ENCODE results near the gene DPEP3.
"Not testable (repeated sequence)": the region's sequence is repeated elsewhere in the genome, so short reads cannot be mapped to it uniquely, and the experiment has no call there.

Gene DPEP3

DNA sequence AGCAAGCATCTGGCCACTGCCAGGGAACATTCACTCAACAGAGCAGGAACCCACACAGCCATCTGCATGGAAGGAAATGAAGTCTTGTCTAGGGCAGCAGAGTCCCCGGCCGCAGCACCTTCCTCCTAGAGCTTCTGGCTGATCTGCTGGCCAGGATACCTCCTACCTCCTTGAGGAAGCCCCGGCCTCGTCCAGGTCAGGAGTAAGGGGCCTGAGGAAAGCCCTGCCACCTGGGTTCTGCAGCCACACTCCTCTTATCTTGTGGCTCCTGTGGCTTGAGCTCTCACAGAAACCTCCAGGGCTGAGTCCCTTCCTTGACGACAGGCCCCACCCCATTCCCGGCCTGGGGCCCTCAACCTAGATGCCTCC, 13.7 kb upstream of the DPEP3 start:
- not testable (repeated sequence) for DNase-seq (ENCODE audit: low spot score)

DNA sequence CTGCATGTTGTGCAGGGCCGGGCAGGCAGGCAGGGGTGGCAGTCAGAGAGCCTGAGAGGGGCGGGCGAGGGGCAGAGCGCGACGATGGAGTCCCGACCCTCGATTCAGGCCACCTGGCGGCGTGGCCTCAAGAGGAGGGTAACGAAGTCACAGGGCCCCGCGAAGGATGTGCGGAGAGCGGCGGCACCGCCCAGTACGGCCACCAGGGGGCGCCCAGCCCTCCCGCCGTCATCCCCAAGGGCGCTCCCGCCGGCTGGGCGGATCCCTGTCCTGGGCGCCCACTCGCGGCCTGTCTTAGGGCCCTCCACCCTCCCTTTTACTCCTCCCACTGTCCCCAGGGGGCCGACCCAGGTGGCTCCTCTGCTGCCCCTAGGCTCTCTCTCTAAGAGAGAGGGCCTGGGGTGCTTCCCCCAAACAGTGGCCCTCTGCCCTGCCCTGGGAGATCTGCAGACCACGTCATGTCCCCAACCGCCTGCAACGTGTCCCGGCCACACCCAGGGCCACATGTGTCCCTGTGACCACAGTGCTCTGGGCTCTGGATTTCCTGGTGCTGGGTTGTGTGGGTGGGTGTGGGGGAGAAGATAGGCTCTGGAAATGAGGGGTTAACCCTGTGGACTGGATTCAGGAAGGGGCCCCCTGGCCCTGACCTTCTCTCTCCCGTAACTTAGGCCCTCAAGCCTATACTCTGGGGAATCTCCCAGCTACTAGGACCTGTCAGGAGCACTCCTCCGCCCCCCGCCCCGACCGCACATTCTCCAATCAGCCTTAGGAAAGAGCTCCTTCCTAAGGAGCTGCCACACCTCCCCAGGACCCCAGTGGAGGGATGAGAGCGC, 13.1 kb upstream of the DPEP3 start:
- peak; percentile 85 for DNase-seq (ENCODE audit: low spot score)

DNA sequence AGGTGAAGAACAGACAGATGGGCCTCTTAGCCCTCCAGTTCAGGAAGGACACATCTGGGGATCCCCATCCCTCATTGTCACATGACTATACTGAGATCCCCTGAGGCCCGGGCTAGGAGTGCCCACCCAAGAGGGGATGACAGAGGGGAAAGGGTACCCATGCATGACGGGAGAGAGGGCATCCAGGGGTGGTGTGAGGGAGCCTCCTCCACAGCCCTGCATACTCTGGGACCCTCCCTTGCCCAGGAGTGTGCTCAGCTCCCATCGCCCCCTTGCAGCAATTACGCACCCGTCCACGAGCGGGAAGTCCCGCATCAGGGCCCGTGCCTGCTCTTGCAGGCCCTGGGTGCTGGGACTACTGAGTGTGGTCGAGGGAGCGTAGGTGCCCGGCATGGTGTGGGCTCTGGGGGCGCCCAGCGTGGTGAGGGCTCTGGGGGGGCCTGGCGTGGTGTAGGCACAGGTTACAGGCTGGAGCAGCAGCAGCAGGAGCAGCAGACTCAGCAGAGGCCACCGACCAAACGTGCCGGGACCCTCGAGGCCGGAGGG, 12.4 kb upstream of the DPEP3 start:
- no peak for DNase-seq (ENCODE audit: low spot score)

GRCh38 chr16:67990018-67990386, 9.7 kb upstream of the DPEP3 start:
- no peak for DNase-seq (ENCODE audit: low spot score)

DNA sequence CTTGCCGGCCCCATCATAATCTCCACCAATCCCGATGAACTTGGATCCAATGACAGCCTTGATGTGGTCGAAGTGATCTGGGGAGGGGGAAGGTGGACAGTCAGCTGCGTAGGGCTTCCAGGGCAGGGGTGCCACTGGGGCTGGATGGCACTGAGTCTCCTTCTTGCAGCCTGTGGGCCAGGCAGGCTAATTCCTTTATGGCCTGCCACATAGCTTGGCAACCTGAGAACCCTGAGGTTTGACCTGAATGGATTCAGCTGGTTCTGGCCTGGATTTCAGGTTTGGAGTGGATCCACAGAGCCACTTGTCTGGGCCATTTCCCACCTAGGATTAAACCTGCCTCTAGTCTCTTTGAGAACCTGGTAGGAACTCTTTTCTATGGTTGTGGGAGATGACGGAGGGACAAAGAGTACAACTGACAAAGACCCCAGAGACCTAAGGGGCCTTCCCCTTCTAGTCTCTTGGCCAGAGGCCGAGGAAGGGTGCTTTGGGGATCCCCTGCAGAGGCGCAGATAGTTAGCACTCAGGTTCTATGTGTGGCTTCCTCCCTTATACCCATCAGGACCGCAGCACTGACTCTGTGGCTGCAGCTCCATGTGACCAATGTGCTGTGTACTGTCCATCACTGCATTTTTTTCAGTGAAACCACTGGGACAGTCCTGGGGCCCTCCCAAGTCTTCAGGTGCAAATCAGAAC, 9.2 kb upstream of the DPEP3 start:
- DNase-seq (ENCODE audit: low spot score), result no peak

DNA sequence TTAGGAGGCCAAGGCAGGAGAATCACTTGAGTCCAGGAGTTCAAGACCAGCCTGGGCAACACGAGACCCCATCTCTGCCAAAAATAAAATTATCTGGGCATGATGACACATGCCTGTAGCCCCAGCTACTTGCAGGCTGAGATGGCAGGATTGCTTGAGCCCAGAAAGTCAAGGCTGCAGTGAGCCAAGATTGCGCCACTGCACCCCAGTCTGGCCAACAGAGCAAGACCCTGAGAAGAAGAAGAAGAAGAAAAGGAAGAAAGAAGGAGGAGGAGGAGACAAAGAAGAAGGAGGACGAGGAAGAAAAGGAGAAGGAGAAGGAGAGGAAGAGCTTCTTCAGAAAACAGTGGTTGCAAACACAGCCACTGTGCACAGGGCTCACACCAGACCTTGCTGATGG, 8.4 kb upstream of the DPEP3 start:
- no peak for DNase-seq (ENCODE audit: low spot score)

- DNase-seq (ENCODE audit: low spot score), result no peak
Observed at GRCh38 chr16:67987460-67988160, 7.3 kb upstream of the DPEP3 start.

GRCh38 chr16:67986949-67987348, 6.7 kb upstream of the DPEP3 start:
- DNase-seq (ENCODE audit: low spot score), result no peak

- no peak for DNase-seq (ENCODE audit: low spot score)
Observed at GRCh38 chr16:67982011-67982696, 1.9 kb upstream of the DPEP3 start.

GRCh38 chr16:67977469-67978227, 2.7 kb downstream of the DPEP3 start:
- no peak for DNase-seq (ENCODE audit: low spot score)

DNA sequence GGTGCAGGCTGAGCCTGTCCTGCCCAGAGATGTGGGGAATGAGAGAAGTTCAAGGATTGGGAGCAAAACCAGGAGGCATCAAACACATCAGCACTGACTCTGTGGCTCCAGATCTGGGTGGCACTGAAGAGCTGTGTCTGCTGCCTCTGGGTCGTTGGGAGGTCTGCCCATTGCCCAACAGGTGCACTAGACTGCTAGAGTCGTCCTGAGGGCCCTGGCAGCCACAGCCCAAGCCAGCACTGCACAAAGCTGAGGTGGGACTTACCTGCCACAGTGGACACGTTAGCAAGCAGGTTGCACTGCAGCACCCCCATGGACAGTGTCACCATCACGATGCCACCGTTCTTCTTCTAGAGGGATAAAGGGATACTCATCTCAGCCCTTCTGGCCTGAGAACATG, 3.3 kb downstream of the DPEP3 start:
- DNase-seq (ENCODE audit: low spot score), result no peak

GRCh38 chr16:67976205-67976604, 4.1 kb downstream of the DPEP3 start:
- no peak for DNase-seq (ENCODE audit: low spot score)

- no peak for DNase-seq (ENCODE audit: low spot score)
Observed at GRCh38 chr16:67975321-67976105, 4.8 kb downstream of the DPEP3 start.

DNA sequence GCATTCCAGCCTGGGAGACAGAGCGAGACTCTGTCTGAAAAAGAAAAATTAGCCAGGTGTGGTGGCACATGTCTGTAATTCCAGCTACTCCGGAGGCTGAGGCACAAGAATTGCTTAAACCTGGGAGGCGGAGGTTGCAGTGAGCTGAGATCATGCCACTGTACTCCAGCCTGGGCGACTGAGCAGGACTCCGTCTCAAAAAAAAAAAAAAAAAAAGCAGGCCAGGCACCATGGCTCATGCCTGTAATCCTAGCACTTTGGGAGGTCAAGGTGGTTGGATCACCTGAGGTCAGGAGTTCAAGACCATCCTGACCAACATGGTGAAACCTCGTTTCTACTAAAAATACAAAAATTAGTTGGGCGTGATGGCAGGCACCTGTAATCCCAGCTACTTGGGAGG, 8.0 kb downstream of the DPEP3 start:
- not testable (repeated sequence) for DNase-seq (ENCODE audit: low spot score)

GRCh38 chr16:67971111-67971510, 9.2 kb downstream of the DPEP3 start:
- no peak for DNase-seq (ENCODE audit: low spot score)

DNA sequence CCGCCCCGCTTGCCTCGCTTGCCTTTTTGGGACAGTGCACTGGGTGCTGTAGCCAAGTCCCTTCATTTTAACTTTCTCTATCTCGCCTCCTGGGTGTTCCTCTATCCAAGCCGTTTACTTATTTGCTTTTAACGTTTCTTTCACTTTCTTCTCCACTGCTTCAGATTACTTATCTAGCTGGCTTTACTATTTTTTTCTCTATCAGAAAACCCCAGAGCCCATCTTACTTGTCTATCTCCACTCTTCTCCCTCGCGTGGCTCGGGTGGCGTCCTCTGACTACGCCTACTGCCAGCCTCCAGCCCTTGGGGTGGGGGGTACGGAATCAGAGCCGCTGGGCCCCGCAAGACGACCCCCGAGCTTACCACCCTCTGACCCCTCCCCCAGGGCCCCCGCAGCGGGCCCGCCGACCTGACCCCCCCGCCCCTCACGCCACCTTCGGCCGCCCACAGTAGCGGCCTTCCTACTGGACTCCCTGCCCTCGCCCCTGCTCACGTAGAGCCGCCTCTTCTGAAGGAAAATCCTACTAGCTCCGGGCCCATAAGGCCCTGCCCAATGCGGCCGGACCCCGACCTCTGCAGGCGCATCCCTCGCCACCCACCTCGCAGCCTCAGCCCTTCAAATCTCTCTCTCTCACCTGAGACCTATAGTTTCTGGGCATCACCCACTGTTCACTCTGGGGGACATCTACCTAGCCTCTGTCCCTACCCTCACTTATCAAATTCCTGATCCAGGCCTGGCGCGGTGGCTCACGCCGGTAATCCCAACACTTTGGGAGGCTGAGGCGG, 10.9 kb downstream of the DPEP3 start:
- no peak for DNase-seq (ENCODE audit: low spot score)

- peak; percentile 91 for DNase-seq (ENCODE audit: low spot score)
Observed at GRCh38 chr16:67968400-67969253, 11.7 kb downstream of the DPEP3 start, which contains the start of gene SLC12A4. Gene SLC12A4, minus strand, starts transcription at chr16:67968637. Its CDS starts 84 bp downstream, at chr16:67968553.

- DNase-seq (ENCODE audit: low spot score), result peak; percentile 19
Observed at GRCh38 chr16:67967958-67968399, 12.3 kb downstream of the DPEP3 start.

Data from activated CD4-positive, alpha-beta T cell treated with anti-CD3 and anti-CD28 coated beads, Interleukin-2, Interleukin-4, amounts not matched to agents 100 ng/mL and 50 ng/mL, durations not matched to agents 16 hours and 8 hours (primary cell).